ENCODE data around the gene MRPS35.

GRCh38 chr12:27696864-27697564, 13.6 kb upstream of the MRPS35 start:
- no peak for TF ChIP-seq EP300 (IDR thresholded peaks at IDR 0.05; ENCODE audit: low read depth)
- no peak for TF ChIP-seq POLR2A (IDR thresholded peaks at IDR 0.05)
- TF ChIP-seq CTCF (IDR thresholded peaks at IDR 0.05) = no peak
- no peak for TF ChIP-seq POLR2AphosphoS5 (IDR thresholded peaks at IDR 0.05)

All from transverse colon (tissue), 4 donors.